Colonic mucosa (tissue), 4 donors: ENCODE measurements around the gene NIPAL4. TPM values are rescaled to one million over a fixed set of nuclear protein-coding genes. Genes with fewer than 3 reads are reported as not detected.

Experiments used
- DNase-seq: peaks from one replicate; pipeline ENCODE4 v3.0.0-alpha.2; 2020
- H3K27ac ChIP-seq: fragments of 200-600 bp; one replicate; pipeline ENCODE4 v1.8.0; 2021
- H3K27me3 ChIP-seq: fragments of 200-600 bp; one replicate; pipeline ENCODE4 v1.8.0; 2021
- H3K36me3 ChIP-seq: fragments of 200-600 bp; one replicate; pipeline ENCODE4 v1.8.0; 2021
- H3K4me1 ChIP-seq: fragments of 200-600 bp; one replicate; pipeline ENCODE4 v1.8.0; 2021; ENCODE audit warnings: mild to moderate bottlenecking
- H3K4me3 ChIP-seq: fragments of 200-600 bp; one replicate; pipeline ENCODE4 v1.8.0; 2021
- H3K9ac ChIP-seq, 2 donors: one replicate each; pipeline ENCODE4 v1.7.0; 2013; ENCODE audit warnings: control low read depth in 2 of 2, low read depth in 2 of 2, low read length in 2 of 2
- H3K9me3 ChIP-seq: fragments of 200-600 bp; one replicate; pipeline ENCODE4 v1.8.0; 2021
- intact Hi-C: fragments of 100-400 bp; cut with DNase I; formaldehyde crosslinking; loops from one replicate; pipeline ENCODE4 v1.14.1; 2022
- total RNA-seq, 2 donors: library from RNA; stranded (reverse); fragmentation: NEBNext Ultra II Directional in 1 of 2; extraction: Animal tissue kit (Norgen Biotek cat#: 25700) in 1 of 2; gene quantifications; one replicate each; pipeline ENCODE4 v1.2.1, GENCODE V29; 2021
- TF ChIP-seq, protein P1 (sequence below): fragments of 200-600 bp; IDR thresholded peaks from one replicate; pipeline ENCODE4 v1.8.0; 2022; ENCODE audit warnings: antibody characterized with exemption, mild to moderate bottlenecking
- donor health status: healthy.
- donor health status: DM: no; HTN: no; CAD: no.
- donor health status: DM: no; HTN: no; CAD: no.

The NIPAL4 gene
- total RNA-seq, 2 donors from 2014 or later: 1.4 TPM; not detected in 1

DNA sequence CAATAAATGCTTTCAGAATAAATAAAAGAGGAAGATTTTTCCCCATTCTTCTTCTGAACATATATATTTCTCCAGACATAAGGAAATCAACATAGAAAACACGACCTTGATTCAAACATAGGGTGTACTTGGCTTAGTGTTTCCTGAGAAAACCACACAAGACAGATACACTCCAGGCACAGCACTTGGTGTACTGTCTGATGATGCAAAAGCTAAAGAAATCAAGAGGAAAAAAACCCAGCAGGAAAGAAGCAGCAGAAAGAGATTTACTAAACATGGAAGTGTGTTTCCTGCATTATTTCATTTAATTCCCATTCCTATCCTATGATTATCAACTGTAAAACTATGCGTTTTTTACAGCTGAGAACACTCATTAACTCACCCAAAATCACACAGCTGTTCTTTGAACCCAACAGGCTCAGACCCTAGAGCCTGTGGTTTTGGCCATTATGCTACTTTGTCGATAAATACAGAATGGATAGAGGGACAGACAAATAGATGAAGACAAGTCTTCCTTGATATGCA, 46.1 kb downstream of the NIPAL4 start:
- no peaks in the 10 kb centered on the region for H3K9me3 ChIP-seq
- TF ChIP-seq, protein P1, sequence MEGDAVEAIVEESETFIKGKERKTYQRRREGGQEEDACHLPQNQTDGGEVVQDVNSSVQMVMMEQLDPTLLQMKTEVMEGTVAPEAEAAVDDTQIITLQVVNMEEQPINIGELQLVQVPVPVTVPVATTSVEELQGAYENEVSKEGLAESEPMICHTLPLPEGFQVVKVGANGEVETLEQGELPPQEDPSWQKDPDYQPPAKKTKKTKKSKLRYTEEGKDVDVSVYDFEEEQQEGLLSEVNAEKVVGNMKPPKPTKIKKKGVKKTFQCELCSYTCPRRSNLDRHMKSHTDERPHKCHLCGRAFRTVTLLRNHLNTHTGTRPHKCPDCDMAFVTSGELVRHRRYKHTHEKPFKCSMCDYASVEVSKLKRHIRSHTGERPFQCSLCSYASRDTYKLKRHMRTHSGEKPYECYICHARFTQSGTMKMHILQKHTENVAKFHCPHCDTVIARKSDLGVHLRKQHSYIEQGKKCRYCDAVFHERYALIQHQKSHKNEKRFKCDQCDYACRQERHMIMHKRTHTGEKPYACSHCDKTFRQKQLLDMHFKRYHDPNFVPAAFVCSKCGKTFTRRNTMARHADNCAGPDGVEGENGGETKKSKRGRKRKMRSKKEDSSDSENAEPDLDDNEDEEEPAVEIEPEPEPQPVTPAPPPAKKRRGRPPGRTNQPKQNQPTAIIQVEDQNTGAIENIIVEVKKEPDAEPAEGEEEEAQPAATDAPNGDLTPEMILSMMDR: no peak
- intact Hi-C loops: no loop called here
- H3K36me3 ChIP-seq: no peaks in the 10 kb centered on the region
- H3K4me3 ChIP-seq: no peak overlapping the region
- DNase-seq: no peak
- no peaks in the 10 kb centered on the region for H3K27me3 ChIP-seq
- no peak overlapping the region for H3K27ac ChIP-seq
- peaks cover 6% of the 10 kb centered on the region for H3K4me1 ChIP-seq
- H3K9ac ChIP-seq: no peak overlapping the region

DNA sequence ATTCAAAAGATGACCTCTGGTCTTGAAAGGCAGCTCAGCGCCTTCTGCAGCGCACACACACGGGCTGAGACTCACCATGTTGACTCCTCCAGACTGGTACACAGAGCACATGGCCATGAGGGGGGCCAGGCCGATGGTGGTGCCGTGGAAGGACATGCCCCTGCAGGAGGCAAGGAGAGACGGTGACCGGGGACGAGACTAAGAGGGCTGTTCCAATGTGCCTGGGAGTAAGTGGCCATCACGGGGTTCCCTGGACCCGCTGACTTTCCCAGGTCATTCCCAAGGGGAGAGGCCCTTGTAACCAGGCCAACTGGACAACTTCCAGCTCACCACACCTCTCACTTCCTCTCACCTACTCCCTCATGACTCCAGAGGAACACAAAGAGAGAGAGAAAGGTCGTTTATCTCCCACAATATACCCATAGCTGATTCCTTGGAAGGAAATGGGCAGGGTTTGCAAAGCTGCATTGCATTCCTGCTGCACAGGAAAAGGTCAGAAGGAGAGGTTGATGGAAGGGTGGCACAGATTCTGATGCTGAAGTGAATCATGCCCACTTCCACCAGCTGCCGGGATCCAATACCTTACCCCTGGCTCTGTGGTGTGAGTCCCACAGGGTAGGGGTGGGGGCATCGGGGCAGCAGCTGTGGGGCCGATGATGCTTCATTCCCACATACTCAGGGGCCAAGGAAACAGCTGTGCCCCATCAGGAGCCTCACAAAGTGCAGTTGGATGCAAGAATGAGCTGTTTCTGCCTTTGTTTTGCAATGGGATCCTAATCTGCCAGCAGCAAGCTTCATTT, 47.2 kb downstream of the NIPAL4 start:
- Histone ChIP-seq H3K4me1 (peaks cover 11% of the 10 kb centered on the region), H3K27me3 (no peaks in the 10 kb centered on the region), H3K9ac (no peak overlapping the region), H3K36me3 (no peaks in the 10 kb centered on the region), H3K27ac (peak overlapping the region; percentile 40), H3K9me3 (no peaks in the 10 kb centered on the region), H3K4me3 (no peak overlapping the region)
- peak; percentile 66 for DNase-seq
- TF ChIP-seq, protein P1: no peak
- intact Hi-C loops: no loop called here

DNA sequence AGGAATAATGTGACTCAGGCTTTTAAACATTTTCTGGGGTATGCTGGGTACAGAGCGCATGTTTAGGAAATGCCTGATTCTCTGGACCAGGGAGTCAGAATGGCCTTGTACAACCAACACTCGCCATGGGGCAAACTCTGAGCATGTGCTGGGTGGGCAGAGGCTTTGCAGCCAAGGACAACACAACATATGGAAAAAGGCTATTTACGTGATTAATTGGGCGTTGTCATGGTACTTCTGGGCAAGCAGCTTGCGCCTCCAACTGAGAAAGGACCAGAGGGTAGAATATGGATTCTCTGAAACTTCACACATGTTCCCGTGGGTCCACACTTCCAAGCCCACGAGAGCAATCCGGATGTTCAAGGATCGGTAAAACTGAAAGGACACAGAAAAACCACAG, 49.1 kb downstream of the NIPAL4 start:
- H3K4me1 ChIP-seq: peaks cover 11% of the 10 kb centered on the region

DNA sequence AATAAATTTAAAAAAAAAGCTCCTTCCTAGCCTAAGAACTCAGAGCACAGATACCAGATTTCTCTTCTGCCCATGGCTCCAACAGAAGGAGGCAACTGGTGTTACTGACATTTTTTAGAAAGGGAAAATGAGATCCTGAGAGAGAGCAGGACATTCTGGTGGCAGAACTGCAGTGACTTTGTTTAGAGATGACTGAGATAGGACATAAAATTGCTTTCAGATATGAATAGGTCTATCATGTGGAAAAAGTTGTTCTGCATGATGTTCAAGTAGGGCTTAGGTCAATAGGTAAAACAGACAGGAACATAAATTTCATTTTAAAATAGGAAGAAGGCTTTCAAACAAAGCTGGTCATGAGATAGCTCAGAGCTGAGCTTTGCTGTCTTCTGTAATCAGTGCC, 49.6 kb downstream of the NIPAL4 start:
- Histone ChIP-seq H3K27me3 (no peaks in the 10 kb centered on the region), H3K4me1 (peaks cover 11% of the 10 kb centered on the region), H3K36me3 (no peaks in the 10 kb centered on the region), H3K9ac (no peak overlapping the region), H3K27ac (no peak overlapping the region), H3K4me3 (no peak overlapping the region), H3K9me3 (no peaks in the 10 kb centered on the region)
- TF ChIP-seq, protein P1: no peak
- no peak for DNase-seq
- intact Hi-C loops: no loop called here

More for the DNA sequence above, 49.1 kb downstream of the NIPAL4 start:
- Histone ChIP-seq H3K9ac (no peak overlapping the region), H3K27me3 (no peaks in the 10 kb centered on the region), H3K9me3 (no peaks in the 10 kb centered on the region), H3K4me3 (no peak overlapping the region), H3K36me3 (no peaks in the 10 kb centered on the region), H3K27ac (no peak overlapping the region)
- intact Hi-C loops: no loop called here
- no peak for DNase-seq
- TF ChIP-seq, protein P1: no peak

DNA sequence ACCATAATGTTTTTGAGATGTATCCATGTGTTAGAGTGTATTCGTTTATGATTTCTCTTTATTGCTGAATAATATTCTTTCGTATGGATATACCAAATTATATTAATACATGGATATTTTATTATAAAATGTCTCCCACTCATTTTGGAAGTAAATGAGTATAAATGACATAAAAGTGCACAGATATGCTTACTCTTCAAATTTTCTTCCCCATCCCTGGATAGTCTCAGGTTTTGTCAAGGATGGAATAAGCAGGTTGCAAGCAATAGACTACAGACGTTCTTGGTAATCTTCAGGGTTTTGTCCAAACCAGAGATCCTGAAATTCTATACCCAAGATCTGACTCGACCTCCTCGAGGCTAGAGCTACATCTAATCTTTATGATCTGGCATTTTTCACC, 50.7 kb downstream of the NIPAL4 start:
- no peak for DNase-seq
- Histone ChIP-seq H3K36me3 (no peaks in the 10 kb centered on the region), H3K4me3 (no peak overlapping the region), H3K9ac (no peak overlapping the region), H3K9me3 (no peaks in the 10 kb centered on the region), H3K27me3 (no peaks in the 10 kb centered on the region), H3K4me1 (peaks cover 11% of the 10 kb centered on the region), H3K27ac (peak overlapping the region; percentile 70)
- TF ChIP-seq, protein P1: no peak
- intact Hi-C loops: no loop called here
